Astrocyte (in vitro differentiated cells and primary cell): ENCODE data around the gene IFNW1. TPM values are rescaled to one million over a fixed set of nuclear protein-coding genes. Genes with fewer than 3 reads are reported as not detected.

Experiments
- DNase-seq: peaks from one replicate; pipeline ENCODE4 v3.0.0-alpha.2; 2010; ENCODE audit warnings: low read depth
- FAIRE-seq: peaks from 2 replicates; lab custom pipeline; 2011; peaks lifted over from hg19 to GRCh38; lab: Jason Lieb, UNC
- H2AFZ ChIP-seq: 2 replicates; pipeline ENCODE4 v1.6.0; 2012; ENCODE audit warnings: low read depth, low read length, inconsistent platforms
- H3K27ac ChIP-seq: 2 replicates; pipeline ENCODE4 v1.5.1; 2011; ENCODE audit warnings: low read depth, low read length, inconsistent platforms
- H3K27me3 ChIP-seq: 2 replicates; pipeline ENCODE4 v1.6.0; 2011; ENCODE audit warnings: low read length, inconsistent platforms; ENCODE audit not compliant: insufficient read depth
- H3K36me3 ChIP-seq: 2 replicates; pipeline ENCODE4 v1.5.1; 2011; ENCODE audit warnings: low read length, inconsistent platforms; ENCODE audit not compliant: insufficient read depth
- H3K4me1 ChIP-seq: 2 replicates; pipeline ENCODE4 v1.5.1; 2011; ENCODE audit warnings: low read length, inconsistent platforms; ENCODE audit not compliant: insufficient read depth
- H3K4me2 ChIP-seq: 2 replicates; pipeline ENCODE4 v1.6.0; 2012; ENCODE audit warnings: low read length, inconsistent platforms
- H3K4me3 ChIP-seq: 2 replicates; pipeline ENCODE4 v1.5.1; 2011; ENCODE audit warnings: low read depth, mild to moderate bottlenecking, low read length, inconsistent platforms; ENCODE audit not compliant: insufficient read depth
- H3K79me2 ChIP-seq: 2 replicates; pipeline ENCODE4 v1.6.0; 2012; ENCODE audit warnings: mild to moderate bottlenecking, low read length, inconsistent platforms; ENCODE audit not compliant: insufficient read depth
- H3K9ac ChIP-seq: 2 replicates; pipeline ENCODE4 v1.6.0; 2012; ENCODE audit warnings: mild to moderate bottlenecking, low read length, inconsistent platforms
- H3K9me3 ChIP-seq: 2 replicates; pipeline ENCODE4 v1.5.1; 2012; ENCODE audit warnings: low read depth, mild to moderate bottlenecking, low read length, inconsistent platforms; ENCODE audit not compliant: insufficient read depth
- H4K20me1 ChIP-seq: 2 replicates; pipeline ENCODE4 v1.6.0; 2012; ENCODE audit warnings: low read length, inconsistent platforms; ENCODE audit not compliant: insufficient read depth
- H3K27ac Mint-ChIP-seq: one replicate; pipeline ENCODE4 v1.8.0; 2021; ENCODE audit warnings: mild to moderate bottlenecking, mixed read lengths; ENCODE audit not compliant: unreplicated experiment
- H3K27me3 Mint-ChIP-seq: one replicate; pipeline ENCODE4 v1.8.0; 2021; ENCODE audit warnings: low read depth, mixed read lengths; ENCODE audit not compliant: unreplicated experiment
- H3K36me3 Mint-ChIP-seq: one replicate; pipeline ENCODE4 v1.8.0; 2021; ENCODE audit warnings: low read depth, mixed read lengths; ENCODE audit not compliant: unreplicated experiment
- H3K4me1 Mint-ChIP-seq: one replicate; pipeline ENCODE4 v1.8.0; 2021; ENCODE audit warnings: low read depth, mixed read lengths; ENCODE audit not compliant: unreplicated experiment
- H3K4me3 Mint-ChIP-seq: one replicate; pipeline ENCODE4 v1.8.0; 2021; ENCODE audit warnings: mild to moderate bottlenecking, moderate library complexity, mixed read lengths; ENCODE audit not compliant: unreplicated experiment
- H3K9me3 Mint-ChIP-seq: one replicate; pipeline ENCODE4 v1.8.0; 2021; ENCODE audit warnings: mild to moderate bottlenecking, mixed read lengths; ENCODE audit not compliant: unreplicated experiment
- EZH2 ChIP-seq: IDR thresholded peaks from 2 replicates; pipeline ENCODE4 v1.6.1; 2012; ENCODE audit warnings: mild to moderate bottlenecking, low read length, inconsistent platforms; ENCODE audit not compliant: insufficient read depth
- total RNA-seq: library from RNA; stranded (reverse); gene quantifications from 2 replicates; pipeline ENCODE4 v1.2.1, GENCODE V29; 2021
- TF ChIP-seq, protein P1 (sequence below): IDR thresholded peaks from 2 replicates; pipeline ENCODE4 v1.5.1; 2011; ENCODE audit warnings: low read depth, mild to moderate bottlenecking, inconsistent platforms, low read length, moderate library complexity; ENCODE audit not compliant: insufficient read depth

IFNW1 gene
- total RNA-seq, 1 donor from 2014 or later, result not detected

DNA sequence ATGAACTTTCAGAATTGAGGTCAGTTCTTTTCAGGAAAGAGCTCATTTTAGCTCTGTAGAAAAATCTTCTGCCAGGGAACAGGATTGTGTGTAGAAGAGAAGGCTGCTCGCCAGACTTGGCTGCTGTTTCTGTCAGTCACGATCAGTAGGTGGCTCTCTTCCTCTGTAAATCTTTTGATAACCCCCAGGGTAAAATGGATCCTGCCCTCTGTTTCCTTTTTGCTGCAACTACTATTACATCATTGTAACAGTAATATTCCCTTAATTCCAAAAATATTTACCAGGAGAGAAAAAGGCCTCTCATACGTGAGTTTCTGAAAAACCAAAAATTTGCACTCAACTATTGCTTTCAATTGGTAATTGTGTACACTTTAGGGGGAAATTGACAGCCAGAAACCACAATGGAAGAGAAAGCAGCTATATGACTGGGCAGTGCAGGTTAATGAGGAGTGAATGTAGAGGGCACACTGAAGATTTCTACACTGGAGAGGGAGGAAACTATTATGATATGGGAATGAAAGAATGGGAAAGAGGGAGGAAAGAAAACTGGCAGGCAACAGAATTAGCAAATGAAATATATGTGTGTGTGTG is 12.5 kb upstream of the IFNW1 start:
- Histone ChIP-seq H3K4me3 (no peak overlapping the region), H3K79me2 (no peaks in the 10 kb centered on the region), H3K9ac (no peak overlapping the region), H3K27me3 (no peaks in the 10 kb centered on the region), H3K27ac (no peak overlapping the region), H3K9me3 (no peaks in the 10 kb centered on the region), H3K4me2 (peak overlapping the region; percentile 52), H3K36me3 (no peaks in the 10 kb centered on the region), H4K20me1 (no peaks in the 10 kb centered on the region), H2AFZ (peak overlapping the region; percentile 67), H3K4me1 (no peaks in the 10 kb centered on the region)
- H3K4me3 Mint-ChIP-seq, result peak overlapping the region; percentile 34
- H3K27ac Mint-ChIP-seq, result peak overlapping the region; percentile 88
- TF ChIP-seq, protein P1, sequence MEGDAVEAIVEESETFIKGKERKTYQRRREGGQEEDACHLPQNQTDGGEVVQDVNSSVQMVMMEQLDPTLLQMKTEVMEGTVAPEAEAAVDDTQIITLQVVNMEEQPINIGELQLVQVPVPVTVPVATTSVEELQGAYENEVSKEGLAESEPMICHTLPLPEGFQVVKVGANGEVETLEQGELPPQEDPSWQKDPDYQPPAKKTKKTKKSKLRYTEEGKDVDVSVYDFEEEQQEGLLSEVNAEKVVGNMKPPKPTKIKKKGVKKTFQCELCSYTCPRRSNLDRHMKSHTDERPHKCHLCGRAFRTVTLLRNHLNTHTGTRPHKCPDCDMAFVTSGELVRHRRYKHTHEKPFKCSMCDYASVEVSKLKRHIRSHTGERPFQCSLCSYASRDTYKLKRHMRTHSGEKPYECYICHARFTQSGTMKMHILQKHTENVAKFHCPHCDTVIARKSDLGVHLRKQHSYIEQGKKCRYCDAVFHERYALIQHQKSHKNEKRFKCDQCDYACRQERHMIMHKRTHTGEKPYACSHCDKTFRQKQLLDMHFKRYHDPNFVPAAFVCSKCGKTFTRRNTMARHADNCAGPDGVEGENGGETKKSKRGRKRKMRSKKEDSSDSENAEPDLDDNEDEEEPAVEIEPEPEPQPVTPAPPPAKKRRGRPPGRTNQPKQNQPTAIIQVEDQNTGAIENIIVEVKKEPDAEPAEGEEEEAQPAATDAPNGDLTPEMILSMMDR, result peak; percentile 4
- TF ChIP-seq EZH2, result no peak
- peaks cover 11% of the 10 kb centered on the region for H3K4me1 Mint-ChIP-seq
- DNase-seq (peak; percentile 11), FAIRE-seq (no peak)
- H3K27me3 Mint-ChIP-seq, result peaks cover 8% of the 10 kb centered on the region
- H3K9me3 Mint-ChIP-seq, result no peaks in the 10 kb centered on the region
- no peaks in the 10 kb centered on the region for H3K36me3 Mint-ChIP-seq

DNA sequence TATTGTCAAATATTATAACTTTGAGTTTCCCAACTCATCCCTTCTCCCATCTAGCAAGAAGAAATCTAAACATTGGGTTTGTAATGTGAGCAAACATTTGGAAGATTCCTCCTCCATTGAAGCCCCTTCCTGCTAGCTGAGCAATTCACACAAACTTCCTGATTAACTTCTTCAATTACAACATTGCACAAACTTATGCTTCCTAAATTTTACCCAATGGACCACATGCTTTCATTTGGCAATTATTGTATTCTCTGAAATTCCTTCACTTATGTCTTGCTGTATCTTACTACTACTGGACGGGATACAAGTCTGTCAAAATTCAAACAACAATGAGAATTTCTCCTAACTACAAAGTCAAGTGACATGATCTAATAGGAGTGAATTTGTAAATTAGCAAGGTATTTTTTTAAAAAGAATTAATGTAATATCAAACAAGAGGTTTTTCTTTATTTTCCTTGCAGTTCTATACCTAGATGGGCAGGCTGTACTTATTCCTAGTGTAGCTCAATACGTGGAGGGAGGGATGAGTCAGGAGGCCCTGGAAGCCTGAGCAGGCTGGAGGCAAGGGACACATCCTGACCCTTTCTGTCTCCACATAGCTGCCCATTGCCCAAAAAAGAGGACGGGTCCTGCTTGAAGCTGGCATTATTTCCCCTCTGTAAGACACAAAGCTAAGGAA is 11.8 kb upstream of the IFNW1 start:
- H3K4me1 ChIP-seq, result no peaks in the 10 kb centered on the region
- Mint-ChIP-seq H3K9me3 (no peaks in the 10 kb centered on the region), H3K4me1 (peaks cover 11% of the 10 kb centered on the region), H3K27me3 (peaks cover 8% of the 10 kb centered on the region), H3K4me3 (no peak overlapping the region), H3K36me3 (no peaks in the 10 kb centered on the region), H3K27ac (peak overlapping the region; percentile 88)
- H4K20me1 ChIP-seq, result no peaks in the 10 kb centered on the region
- peak overlapping the region; percentile 52 for H3K4me2 ChIP-seq
- no peaks in the 10 kb centered on the region for H3K36me3 ChIP-seq
- no peak overlapping the region for H3K27ac ChIP-seq
- FAIRE-seq (no peak), DNase-seq (peak; percentile 4)
- peak overlapping the region; percentile 67 for H2AFZ ChIP-seq
- H3K79me2 ChIP-seq, result no peaks in the 10 kb centered on the region
- H3K9me3 ChIP-seq, result no peaks in the 10 kb centered on the region
- H3K9ac ChIP-seq, result no peak overlapping the region
- no peak for TF ChIP-seq EZH2
- TF ChIP-seq, protein P1, result no peak
- H3K27me3 ChIP-seq, result no peaks in the 10 kb centered on the region
- no peak overlapping the region for H3K4me3 ChIP-seq

DNA sequence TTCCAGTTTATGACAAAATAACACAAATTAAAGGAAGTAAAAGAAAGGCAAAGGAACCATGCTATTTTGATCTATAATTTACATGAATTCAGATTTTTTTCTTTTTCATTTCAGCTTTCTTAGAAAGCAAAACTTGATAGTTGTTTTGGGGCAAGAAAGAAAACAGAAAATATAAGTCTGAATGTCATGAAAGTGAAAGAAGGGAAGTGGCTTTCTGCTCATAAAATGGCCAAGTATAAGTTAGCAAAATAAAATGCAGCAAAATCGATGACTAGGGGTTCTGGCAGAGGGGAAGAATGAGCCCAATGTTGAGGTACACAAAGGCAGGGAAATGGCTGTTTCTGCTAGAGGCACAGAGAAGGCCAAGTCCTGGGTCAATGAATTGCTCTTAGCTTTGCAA is 3.0 kb upstream of the IFNW1 start:
- H3K9me3 Mint-ChIP-seq, result peaks cover 4% of the 10 kb centered on the region
- FAIRE-seq (no peak), DNase-seq (no peak)
- Histone ChIP-seq H2AFZ (no peak overlapping the region), H3K9me3 (no peaks in the 10 kb centered on the region), H3K4me2 (no peak overlapping the region), H4K20me1 (no peaks in the 10 kb centered on the region), H3K27me3 (no peaks in the 10 kb centered on the region), H3K36me3 (no peaks in the 10 kb centered on the region), H3K79me2 (no peaks in the 10 kb centered on the region), H3K4me1 (no peaks in the 10 kb centered on the region), H3K9ac (no peak overlapping the region), H3K27ac (no peak overlapping the region), H3K4me3 (no peak overlapping the region)
- TF ChIP-seq, protein P1, result no peak
- TF ChIP-seq EZH2, result no peak
- no peak overlapping the region for H3K4me3 Mint-ChIP-seq
- H3K27me3 Mint-ChIP-seq, result no peaks in the 10 kb centered on the region
- no peaks in the 10 kb centered on the region for H3K4me1 Mint-ChIP-seq
- no peaks in the 10 kb centered on the region for H3K36me3 Mint-ChIP-seq
- H3K27ac Mint-ChIP-seq, result no peak overlapping the region
